T-helper 2 cell treated with Interferon-gamma antibody and Interleukin-4, amounts not matched to agents 100 ng/mL and 5 ng/mL, for 36 hours (primary cell): ENCODE data around the gene GPM6B. TPM values are rescaled to one million over a fixed set of nuclear protein-coding genes. Genes with fewer than 3 reads are reported as not detected.

Source experiments
- intact Hi-C: fragments of 100-400 bp; cut with micrococcal nuclease; formaldehyde crosslinking; loops from one replicate; pipeline ENCODE4 v1.15.1; 2023
- total RNA-seq: library from RNA; stranded (reverse); gene quantifications from 2 replicates; pipeline ENCODE4 v1.2.3, GENCODE V29; 2022

Gene GPM6B
- total RNA-seq, 1 donor from 2014 or later = not detected

DNA sequence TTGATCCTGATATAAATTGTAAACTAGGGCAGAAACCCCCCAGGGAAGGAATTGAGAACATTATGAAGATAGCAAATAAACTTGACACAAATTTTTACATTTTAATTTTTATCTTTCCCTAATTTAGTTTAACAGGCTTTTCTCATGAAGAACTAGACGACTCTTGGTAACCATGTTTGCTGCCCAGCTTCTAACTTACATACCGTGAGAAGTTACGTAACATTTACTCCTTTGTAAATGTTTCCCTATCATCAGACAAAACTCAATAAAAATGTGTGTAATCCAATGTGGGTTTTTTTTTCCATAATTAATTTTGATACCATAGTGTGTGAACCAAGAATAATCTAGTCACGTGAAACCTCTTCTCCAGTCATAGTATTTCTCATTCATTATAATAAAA lies 48.0 kb downstream of the GPM6B start:
- intact Hi-C loops = no loop called here

- intact Hi-C loops = no loop called here
These were observed 52.1 kb downstream of the GPM6B start for GRCh38 chrX:13764765-13765164.

- intact Hi-C loops = no loop called here
These were observed 52.6 kb downstream of the GPM6B start for GRCh38 chrX:13764281-13764680.

DNA sequence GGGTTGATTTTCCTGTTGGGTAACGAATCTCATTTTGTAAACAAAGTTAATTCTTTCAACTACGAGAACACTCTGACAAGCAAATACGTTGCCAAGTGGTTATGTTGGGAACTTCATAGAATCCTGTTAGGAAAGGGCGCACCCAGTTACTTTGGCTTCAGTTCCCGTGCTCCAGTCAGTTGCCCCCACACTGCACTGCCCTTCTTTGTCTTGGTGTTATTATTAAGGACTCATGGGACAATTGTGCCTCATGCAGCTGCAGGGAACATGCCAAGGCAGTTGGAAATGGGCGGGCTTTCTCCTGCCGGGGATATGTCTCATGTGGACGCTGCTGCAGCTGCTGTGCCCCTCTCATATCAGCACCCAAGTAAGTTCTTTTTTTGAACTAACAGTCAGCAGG lies 53.4 kb downstream of the GPM6B start:
- intact Hi-C loops = no loop called here

DNA sequence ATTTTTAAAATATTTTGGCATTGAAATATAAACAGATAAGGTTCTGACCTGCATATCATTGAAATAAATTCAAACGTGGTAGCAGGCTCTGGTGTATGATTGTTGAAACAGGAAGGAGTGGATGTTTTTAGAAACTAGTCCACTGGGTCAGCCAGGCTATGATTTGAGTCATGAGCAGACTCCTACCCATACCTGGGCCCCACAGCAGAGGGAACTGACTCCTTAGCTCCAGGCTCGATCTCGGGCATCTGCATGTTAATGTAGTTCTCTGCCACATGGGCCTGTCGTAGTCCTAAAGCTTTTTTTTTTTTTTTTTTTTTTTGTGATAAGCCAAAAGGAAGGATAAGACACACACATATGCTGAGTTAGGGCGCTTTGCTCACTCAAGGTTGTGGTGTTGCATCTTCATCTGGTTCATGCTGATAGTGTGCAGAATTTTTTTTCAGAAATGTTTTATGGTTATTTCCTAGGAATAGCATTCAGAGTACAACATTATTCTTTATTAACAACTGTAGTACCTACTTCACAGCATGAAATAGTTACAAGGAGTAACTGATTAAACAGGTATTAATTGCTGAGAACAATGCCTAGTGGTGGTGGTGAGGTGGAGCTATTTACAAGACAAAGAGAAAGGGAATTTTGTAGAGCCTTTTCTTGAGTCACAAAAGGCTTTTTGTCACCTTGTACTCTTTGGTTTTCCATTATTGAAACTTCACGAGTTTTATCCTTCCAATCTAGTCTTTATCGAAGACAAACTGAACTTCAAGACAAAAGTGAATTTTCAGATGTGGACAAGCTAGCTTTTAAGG lies 55.1 kb downstream of the GPM6B start:
- intact Hi-C loops = no loop called here

- intact Hi-C loops = no loop called here
These were observed 56.5 kb downstream of the GPM6B start for GRCh38 chrX:13760426-13760825.

DNA sequence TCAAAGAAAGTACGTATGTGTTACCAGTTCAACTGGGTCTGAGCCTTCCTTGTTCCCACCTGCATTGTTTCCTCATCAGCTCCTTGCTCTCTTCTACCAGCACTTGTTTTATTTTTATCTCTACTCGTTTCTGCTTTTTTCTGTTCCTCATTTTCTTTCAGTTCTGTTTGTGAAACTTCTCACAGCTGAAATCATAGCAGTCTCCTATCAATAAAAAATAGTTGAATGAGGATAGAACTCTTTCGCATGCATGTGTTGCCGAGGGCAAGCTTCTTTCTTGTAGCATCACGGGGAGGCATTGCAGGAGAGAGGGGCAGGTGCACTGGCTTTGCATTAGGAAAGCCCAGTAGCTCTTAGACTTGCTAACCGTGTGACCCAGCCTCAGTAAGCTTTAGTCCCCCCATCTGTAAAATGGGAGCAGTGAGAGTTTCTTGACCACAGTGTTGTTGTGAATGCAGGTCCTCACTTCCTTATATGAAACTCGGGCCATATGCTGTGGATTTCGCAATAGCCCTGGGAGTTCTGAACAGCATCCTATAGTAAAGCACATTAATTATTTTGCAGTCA lies 57.7 kb downstream of the GPM6B start:
- intact Hi-C loops = no loop called here

- intact Hi-C loops = no loop called here
These were observed 60.5 kb downstream of the GPM6B start for GRCh38 chrX:13756381-13756780.

- intact Hi-C loops = no loop called here
These were observed 61.6 kb downstream of the GPM6B start for GRCh38 chrX:13755254-13755653.

DNA sequence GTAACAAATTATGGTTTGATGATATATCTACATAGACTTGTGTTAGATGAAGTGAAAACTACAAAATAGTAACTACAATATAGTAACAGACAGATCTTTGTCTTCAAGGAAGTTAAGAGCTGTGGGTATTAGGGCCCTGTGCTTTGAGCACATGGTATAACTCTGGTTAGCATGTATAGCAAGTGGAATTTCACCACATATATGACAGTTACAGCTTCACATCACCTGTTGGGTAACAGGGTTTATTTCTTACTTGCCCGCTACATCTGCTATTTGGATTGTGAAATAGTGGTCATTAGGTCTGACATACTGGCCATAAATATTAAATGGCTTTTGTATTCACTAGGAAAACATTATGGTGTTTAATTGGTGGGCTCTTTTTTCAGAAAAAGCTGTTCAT lies 62.1 kb downstream of the GPM6B start:
- intact Hi-C loops = no loop called here

- intact Hi-C loops = no loop called here
These were observed 64.2 kb downstream of the GPM6B start for GRCh38 chrX:13752646-13753045.

GRCh38 chrX:13752141-13752540 lies 64.8 kb downstream of the GPM6B start:
- intact Hi-C loops = no loop called here

DNA sequence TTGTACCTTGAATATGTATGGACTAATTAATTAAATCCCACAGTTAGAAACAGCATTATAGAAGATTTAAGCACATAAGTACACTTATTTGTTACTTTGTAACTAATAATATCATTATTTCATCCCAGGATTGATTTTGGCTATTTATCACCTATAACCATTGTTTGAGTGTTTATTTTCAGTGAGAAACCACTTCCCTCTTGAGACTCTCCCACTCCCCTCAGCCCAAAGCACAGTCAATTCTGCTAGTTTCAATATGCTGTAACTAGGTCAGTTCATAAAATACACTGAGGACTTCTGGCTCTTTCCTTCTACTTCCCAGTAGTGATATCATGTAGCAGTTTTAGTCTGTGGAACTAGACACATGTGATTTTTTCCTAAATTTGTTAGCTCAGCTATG lies 66.1 kb downstream of the GPM6B start:
- intact Hi-C loops = loop anchor here (1.0 kb wide), 1 partner anchor 281 kb away; no protein-coding TSS in a partner anchor

DNA sequence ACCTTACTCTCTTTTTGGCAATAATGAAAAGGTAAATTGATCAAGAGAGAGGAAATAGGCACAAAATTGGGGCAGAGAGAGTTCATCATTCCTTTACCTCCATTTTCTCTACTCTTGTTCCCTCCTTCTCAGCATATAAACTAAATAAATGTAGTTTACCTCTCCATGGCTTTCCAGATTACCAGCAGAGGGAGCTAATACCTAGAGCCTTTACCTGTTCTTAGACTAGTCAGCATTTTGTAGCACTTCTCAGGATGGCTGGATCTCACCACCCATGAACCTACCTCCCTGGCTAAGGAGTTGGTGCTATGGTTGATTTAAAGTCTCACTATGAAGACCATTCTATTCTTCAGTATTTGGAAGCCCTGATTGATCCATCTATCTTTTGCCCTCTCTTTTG lies 66.7 kb downstream of the GPM6B start:
- intact Hi-C loops = loop anchor here (1.0 kb wide), 1 partner anchor 282 kb away; no protein-coding TSS in a partner anchor

- intact Hi-C loops = loop anchor here (1.0 to 10.0 kb wide), 3 partner anchors 90 to 1586 kb away; partner anchors contain the start of gene PIGA
These were observed 68.4 kb downstream of the GPM6B start for GRCh38 chrX:13748486-13748885.

- intact Hi-C loops = loop anchor here (1.0 to 10.0 kb wide), 3 partner anchors 90 to 1587 kb away; partner anchors contain the start of gene PIGA
These were observed 69.1 kb downstream of the GPM6B start for GRCh38 chrX:13747836-13748235.

DNA sequence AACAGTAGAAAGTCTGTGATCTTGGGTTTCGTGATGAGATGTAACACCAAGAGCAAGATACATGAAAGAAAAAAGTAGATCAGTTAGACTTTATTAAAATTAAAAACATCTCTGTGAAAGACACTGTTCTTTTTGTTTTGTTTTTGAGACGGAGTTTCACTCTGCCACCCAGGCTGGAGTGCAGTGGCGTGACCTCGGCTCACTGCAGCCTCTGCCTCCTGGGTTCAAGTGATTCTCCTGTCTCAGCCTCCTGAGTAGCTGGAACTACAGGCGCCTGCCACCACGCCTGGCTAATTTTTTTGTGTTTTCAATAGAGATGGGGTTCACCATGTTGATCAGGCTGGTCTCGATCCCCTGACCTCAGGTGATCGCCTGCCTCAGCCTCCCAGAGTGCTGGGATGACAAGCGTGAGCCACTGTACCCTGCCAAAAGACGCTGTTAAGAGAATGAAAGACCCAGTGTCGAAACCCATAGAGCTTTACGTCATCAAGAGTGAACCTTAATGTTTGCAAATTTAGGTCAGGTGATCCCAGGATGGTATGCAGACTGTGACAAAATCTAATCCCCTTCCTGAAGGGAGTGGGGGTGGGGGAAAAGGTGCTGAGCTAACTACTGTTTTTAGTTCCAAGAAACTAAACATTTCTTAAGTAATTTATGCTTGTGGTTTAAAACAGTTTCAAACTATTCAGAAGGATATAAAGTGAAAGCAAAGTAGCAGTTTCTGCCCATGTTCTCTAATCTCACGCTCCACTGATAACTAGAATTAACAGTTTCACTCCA lies 74.3 kb downstream of the GPM6B start:
- intact Hi-C loops = loop anchor here (1.0 to 10.0 kb wide), 3 partner anchors 8 to 1592 kb away; partner anchors contain the start of genes OFD1, PIGA, TCEANC and TRAPPC2

- intact Hi-C loops = loop anchor here (1.0 to 10.0 kb wide), 3 partner anchors 7 to 1593 kb away; partner anchors contain the start of genes OFD1, PIGA, TCEANC and TRAPPC2
These were observed 75.2 kb downstream of the GPM6B start for GRCh38 chrX:13741695-13742094.

GRCh38 chrX:13734278-13735172 lies 82.4 kb downstream of the GPM6B start, which contains the start of the genes OFD1 and TRAPPC2:
Gene OFD1, plus strand, starts transcription at chrX:13734748. Its CDS starts 324 bp downstream, at chrX:13735072.
Gene TRAPPC2, minus strand, starts transcription at chrX:13734620. Its CDS starts 14,657 bp downstream, at chrX:13719963.
- intact Hi-C loops = loop anchor here (1.0 to 10.0 kb wide), 7 partner anchors 8 to 1140 kb away; partner anchors contain the start of genes FANCB, GEMIN8, MOSPD2 and RAB9A

DNA sequence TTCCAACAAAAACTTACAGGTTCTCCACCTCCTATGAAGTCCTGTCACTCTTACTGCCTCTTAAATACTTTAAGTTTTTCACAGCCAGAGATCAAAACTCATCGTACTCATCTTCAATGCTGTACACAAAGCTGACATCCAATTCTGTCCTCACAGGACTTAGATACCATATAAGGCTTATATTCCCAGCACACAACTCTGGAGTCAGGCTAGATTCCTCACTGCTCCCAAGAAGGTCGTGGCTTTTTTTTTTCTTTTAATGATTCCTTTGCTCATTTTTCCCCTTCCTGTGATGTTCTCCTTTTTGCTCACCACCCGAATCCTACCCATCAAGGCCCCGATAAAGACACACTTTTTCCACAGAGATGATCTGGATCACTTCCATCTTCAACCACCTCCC lies 83.4 kb downstream of the GPM6B start:
- intact Hi-C loops = loop anchor here (5.0 to 10.0 kb wide), 3 partner anchors 641 to 1141 kb away; partner anchors contain the start of genes FANCB and MOSPD2
